ENCODE data around the gene MPC1.

MPC1 gene

DNA sequence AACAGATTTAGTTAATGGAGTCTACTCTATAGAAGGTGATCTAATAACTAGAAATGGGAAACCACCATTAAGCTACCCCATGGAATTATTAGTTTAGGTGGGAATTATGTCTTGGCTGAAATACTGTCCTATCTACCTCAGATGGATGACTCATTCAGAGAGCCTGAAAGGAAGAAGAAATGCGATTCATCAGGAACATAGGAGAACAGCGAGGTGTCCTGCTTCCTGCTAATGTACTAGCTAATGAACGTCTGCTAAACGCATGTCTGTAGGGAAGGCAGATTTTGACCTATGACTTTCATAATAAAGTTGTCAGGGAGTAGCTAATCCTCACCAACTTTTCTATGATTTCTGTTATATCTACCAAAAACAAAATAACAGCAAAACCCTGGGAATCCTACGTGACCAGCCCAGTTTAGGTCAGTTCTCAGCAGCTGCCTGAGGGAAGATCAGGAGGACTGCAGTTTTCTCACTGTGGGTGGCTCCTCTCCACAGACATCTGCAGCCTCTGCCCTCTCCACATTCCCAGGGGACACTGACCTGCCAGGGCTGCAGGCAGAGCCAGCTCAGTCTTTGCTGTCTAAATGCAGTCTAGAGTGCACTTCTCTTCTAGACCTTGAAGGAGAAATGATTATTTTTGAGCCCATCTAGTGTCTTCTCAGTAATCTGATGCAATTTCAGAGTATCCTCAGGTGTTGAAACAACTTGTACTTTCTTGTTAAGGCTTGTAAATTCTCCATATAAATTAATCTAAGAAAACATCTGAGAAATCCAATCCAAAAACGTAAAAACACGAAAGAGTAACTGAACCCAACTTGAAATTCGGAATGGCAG is 22.3 kb downstream of the MPC1 start:
- no peak overlapping the region for H3K4me2 ChIP-seq (ENCODE audit: low read length)
- H3F3A ChIP-seq (ENCODE audit: insufficient read depth, low read length): no peaks in the 10 kb centered on the region
- H4K20me1 ChIP-seq (ENCODE audit: insufficient read depth, low read length): no peaks in the 10 kb centered on the region
- no peak overlapping the region for H3K27ac ChIP-seq (ENCODE audit: low read depth, low read length, poor library complexity, severe bottlenecking)
- H3K27me3 ChIP-seq (ENCODE audit: insufficient read depth, low read length): no peaks in the 10 kb centered on the region
- H3K9ac ChIP-seq (ENCODE audit: low read length): no peak overlapping the region
- no peaks in the 10 kb centered on the region for H3K79me2 ChIP-seq (ENCODE audit: insufficient read depth, low read length)
- no peak overlapping the region for H3K4me3 ChIP-seq (ENCODE audit: low read depth, low read length, poor library complexity, severe bottlenecking)
- TF ChIP-seq, protein P1, sequence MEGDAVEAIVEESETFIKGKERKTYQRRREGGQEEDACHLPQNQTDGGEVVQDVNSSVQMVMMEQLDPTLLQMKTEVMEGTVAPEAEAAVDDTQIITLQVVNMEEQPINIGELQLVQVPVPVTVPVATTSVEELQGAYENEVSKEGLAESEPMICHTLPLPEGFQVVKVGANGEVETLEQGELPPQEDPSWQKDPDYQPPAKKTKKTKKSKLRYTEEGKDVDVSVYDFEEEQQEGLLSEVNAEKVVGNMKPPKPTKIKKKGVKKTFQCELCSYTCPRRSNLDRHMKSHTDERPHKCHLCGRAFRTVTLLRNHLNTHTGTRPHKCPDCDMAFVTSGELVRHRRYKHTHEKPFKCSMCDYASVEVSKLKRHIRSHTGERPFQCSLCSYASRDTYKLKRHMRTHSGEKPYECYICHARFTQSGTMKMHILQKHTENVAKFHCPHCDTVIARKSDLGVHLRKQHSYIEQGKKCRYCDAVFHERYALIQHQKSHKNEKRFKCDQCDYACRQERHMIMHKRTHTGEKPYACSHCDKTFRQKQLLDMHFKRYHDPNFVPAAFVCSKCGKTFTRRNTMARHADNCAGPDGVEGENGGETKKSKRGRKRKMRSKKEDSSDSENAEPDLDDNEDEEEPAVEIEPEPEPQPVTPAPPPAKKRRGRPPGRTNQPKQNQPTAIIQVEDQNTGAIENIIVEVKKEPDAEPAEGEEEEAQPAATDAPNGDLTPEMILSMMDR (IDR thresholded peaks at IDR 0.05; ENCODE audit: low read length): no peak
- TF ChIP-seq EZH2 (IDR thresholded peaks at IDR 0.05; ENCODE audit: borderline replicate concordance, low read length): no peak
- H3K9me3 ChIP-seq (ENCODE audit: low read length): no peaks in the 10 kb centered on the region
- H2AFZ ChIP-seq (ENCODE audit: low read length): no peak overlapping the region
- H3K4me1 ChIP-seq (ENCODE audit: insufficient read depth, low read length, severe bottlenecking): no peaks in the 10 kb centered on the region
- H3K36me3 ChIP-seq (ENCODE audit: insufficient read depth, low read length): 0 out of 2 replicates have a peak, but pooled peaks cover 3% of the 10 kb centered on the region
- no peaks in the 10 kb centered on the region for H3K9me2 ChIP-seq (ENCODE audit: low read depth, low read length)

DNA sequence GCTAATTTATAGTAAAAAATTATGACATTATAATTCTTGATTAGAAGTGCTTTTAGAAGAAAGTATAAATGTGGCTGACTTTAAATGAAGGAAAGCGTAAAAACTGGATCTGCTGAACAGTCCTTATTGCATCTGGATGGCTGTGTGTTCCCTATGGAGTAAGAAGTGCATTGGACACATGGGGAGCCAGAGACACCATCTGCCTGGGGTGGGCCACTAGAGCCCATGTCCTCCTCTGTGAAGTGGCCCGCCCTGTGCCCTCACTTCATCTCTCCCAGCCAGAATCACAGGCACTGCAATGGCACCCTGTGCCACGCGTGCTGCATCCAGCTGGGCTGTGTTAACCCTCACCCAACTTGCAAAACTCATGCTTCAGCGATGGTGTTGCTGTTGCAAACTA is 27.2 kb downstream of the MPC1 start:
- Histone ChIP-seq H3F3A (ENCODE audit: insufficient read depth, low read length) (no peaks in the 10 kb centered on the region), H2AFZ (ENCODE audit: low read length) (no peak overlapping the region), H3K9ac (ENCODE audit: low read length) (no peak overlapping the region), H3K27ac (ENCODE audit: low read depth, low read length, poor library complexity, severe bottlenecking) (no peak overlapping the region), H3K4me2 (ENCODE audit: low read length) (no peak overlapping the region), H3K9me3 (ENCODE audit: low read length) (no peaks in the 10 kb centered on the region; the same call in 1 of the 2 replicates), H3K27me3 (ENCODE audit: insufficient read depth, low read length) (no peaks in the 10 kb centered on the region), H3K79me2 (ENCODE audit: insufficient read depth, low read length) (no peaks in the 10 kb centered on the region), H4K20me1 (ENCODE audit: insufficient read depth, low read length) (no peaks in the 10 kb centered on the region), H3K9me2 (ENCODE audit: low read depth, low read length) (no peaks in the 10 kb centered on the region), H3K4me3 (ENCODE audit: low read depth, low read length, poor library complexity, severe bottlenecking) (no peak overlapping the region), H3K36me3 (ENCODE audit: insufficient read depth, low read length) (no peaks in the 10 kb centered on the region), H3K4me1 (ENCODE audit: insufficient read depth, low read length, severe bottlenecking) (peaks cover 9% of the 10 kb centered on the region)
- TF ChIP-seq, protein P1 (IDR thresholded peaks at IDR 0.05; ENCODE audit: low read length): no peak
- TF ChIP-seq EZH2 (IDR thresholded peaks at IDR 0.05; ENCODE audit: borderline replicate concordance, low read length): no peak

DNA sequence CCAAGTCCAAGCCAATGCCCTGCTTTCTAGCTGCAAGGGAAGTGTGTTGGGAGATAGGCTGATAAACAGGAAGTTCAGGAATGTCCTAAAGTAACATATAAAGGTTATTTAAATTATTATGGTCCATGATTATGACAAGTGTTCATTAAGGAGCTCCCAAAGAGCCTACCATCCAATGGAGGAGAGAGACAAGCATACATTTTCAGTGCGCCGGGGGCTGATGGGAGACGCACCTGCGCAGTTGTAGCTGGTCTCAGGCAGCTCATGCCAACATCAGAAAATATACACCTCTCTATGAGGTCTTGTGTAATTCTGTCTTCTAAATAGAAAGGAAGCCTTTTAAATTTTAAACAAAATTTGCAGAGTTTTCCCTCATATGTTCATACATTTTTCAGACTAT is 27.8 kb downstream of the MPC1 start:
- Histone ChIP-seq H3K79me2 (ENCODE audit: insufficient read depth, low read length) (no peaks in the 10 kb centered on the region), H3K4me1 (ENCODE audit: insufficient read depth, low read length, severe bottlenecking) (peaks cover 9% of the 10 kb centered on the region), H3K27ac (ENCODE audit: low read depth, low read length, poor library complexity, severe bottlenecking) (no peak overlapping the region), H3K9me3 (ENCODE audit: low read length) (no peaks in the 10 kb centered on the region; the same call in 1 of the 2 replicates), H3K4me2 (ENCODE audit: low read length) (no peak overlapping the region), H3K9me2 (ENCODE audit: low read depth, low read length) (no peaks in the 10 kb centered on the region), H3F3A (ENCODE audit: insufficient read depth, low read length) (no peaks in the 10 kb centered on the region), H2AFZ (ENCODE audit: low read length) (no peak overlapping the region), H3K36me3 (ENCODE audit: insufficient read depth, low read length) (no peaks in the 10 kb centered on the region), H3K4me3 (ENCODE audit: low read depth, low read length, poor library complexity, severe bottlenecking) (no peak overlapping the region), H4K20me1 (ENCODE audit: insufficient read depth, low read length) (no peaks in the 10 kb centered on the region), H3K27me3 (ENCODE audit: insufficient read depth, low read length) (no peaks in the 10 kb centered on the region), H3K9ac (ENCODE audit: low read length) (no peak overlapping the region)
- TF ChIP-seq, protein P1 (IDR thresholded peaks at IDR 0.05; ENCODE audit: low read length): no peak
- TF ChIP-seq EZH2 (IDR thresholded peaks at IDR 0.05; ENCODE audit: borderline replicate concordance, low read length): no peak

Data from OCI-LY1 (cell line).